HG03342 (cell line): Measurements from ENCODE around the gene CKLF.
"Not testable (repeated sequence)": the region's sequence is repeated elsewhere in the genome, so short reads cannot be mapped to it uniquely, and the experiment has no call there.

Experiments
- ATAC-seq: cut with Tn5 transposase; IDR thresholded peaks from one replicate; pipeline ENCODE4 v1.9.1; 2021; ENCODE audit warnings: mild to moderate bottlenecking, moderate library complexity; ENCODE audit not compliant: unreplicated experiment

CKLF gene

GRCh38 chr16:66592241-66592640 lies 39.9 kb downstream of the CKLF start:
- ATAC-seq = no peak

- no peak for ATAC-seq
Observed at GRCh38 chr16:66592814-66593213, 40.4 kb downstream of the CKLF start.

- no peak for ATAC-seq
Observed at GRCh38 chr16:66594739-66595138, 42.4 kb downstream of the CKLF start.

- not testable (repeated sequence) for ATAC-seq
Observed at GRCh38 chr16:66596559-66596958, 44.2 kb downstream of the CKLF start.

DNA sequence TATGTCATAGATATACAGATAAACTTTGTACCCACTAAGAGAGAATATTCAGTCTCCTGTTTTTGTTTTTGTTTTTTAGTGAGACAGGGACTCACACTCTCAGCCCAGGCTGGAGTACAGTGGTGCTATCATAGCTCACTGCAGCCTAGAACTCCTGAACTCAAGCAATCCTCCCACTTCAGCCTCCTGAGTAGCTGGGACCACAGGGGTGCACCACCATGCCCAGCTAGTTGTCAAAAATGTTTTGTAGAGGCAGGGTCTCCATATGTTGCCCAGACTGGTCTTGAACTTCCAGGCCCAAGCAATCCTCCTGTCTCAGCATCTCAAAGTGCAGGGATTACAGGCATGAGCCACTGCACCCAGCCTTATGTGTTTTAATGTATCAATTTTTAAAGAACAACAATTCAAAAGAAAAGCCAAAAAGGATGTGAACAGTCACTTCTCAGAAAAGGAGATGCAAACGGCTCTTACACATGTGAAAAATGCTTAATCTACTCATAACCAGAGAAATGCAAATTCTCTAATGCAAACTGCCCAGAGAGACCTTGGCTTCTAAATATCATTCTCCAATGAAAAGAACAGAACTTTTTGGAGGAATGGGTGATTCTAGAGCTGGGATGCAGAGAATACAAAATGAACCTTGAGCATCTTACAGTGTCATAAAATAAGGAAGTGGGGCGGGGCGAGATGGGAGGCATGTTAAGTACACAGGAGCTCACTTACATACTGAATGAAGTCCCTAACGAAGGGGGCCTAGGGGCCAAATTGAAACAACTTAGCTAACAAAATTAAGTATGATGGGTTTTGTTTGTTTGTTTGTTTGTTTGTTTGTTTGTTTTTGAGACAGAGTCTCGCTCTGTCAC lies 44.8 kb downstream of the CKLF start:
- no peak for ATAC-seq

DNA sequence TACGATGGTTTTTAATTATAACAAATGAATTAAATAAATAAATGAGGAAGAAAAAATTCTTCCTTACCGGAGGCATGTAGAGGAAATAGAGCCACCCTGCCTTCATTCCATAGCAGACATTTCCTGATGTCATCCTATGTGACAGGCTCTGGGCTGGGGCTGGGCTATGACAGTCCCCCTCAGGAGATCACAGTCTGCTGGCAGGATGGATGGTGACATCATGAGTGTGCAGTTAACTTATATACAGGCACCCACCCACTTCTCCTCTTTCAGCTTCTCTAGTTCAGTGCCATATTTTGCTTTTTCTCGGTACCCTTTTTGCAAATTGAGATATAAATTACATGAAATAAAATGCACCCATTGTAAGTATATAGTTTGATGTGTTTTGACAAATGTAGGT lies 45.7 kb downstream of the CKLF start:
- ATAC-seq = no peak

DNA sequence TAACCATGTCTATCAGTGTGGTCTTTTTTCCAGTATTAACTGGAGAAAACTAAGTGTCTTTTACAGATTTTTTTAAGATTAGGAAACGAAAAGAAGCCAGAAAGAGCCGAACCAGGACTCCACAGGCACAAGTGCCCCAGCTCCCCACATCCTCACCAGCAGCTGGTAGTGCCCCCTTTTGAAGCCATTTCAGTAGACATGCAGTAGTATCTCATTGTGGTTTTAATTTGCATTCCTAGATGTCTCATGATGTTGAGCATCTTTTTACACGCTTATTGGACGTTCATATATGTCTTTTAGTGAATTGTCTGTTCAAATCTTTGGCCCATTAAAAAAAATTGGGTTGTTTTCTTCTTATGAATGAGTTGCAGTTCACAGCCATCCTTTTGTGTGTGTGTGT lies 47.4 kb downstream of the CKLF start:
- no peak for ATAC-seq

- no peak for ATAC-seq
Observed at GRCh38 chr16:66600477-66600876, 48.1 kb downstream of the CKLF start.

GRCh38 chr16:66601471-66601870 lies 49.1 kb downstream of the CKLF start:
- ATAC-seq = no peak

DNA sequence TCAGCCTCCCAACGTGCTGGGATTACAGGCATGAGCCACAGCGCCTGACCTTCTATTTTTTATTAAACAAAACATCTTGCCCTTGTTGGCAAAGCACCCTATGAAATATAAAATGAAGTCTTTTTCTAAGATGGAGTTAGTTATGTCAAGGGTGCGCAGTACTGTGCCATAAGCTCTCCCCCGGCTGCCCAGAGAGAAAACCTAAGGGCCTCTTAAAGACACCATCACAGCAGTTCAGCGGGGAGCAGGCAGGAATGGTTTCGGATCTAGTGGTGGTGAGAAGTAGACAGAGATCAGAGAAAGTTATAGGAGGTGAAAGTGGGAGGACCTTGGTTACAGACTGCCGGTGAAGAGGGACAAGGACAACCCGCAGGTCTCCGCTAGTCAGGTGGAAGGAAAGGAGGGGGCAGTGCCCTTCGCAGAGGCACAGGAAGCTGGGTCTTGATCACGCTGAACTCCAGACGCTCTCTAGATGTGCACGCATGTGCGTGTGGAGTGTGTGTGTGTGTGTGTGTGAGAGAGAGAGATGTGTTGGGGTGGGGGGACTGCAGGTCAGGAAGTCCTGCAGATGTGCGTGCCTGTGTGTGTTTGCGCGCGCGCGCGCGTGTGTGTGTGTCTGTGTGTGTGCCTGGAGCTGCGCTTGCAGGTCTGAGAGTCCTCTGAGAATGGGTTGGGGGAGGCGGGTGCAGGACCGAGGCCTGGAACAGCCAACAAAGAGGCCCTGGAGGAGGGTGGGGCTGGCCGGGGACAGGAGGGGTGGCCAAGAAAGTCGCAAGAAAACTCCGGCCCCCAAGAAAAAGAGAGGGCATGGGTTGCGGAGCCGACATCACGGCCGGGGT lies 51.4 kb downstream of the CKLF start:
- no peak for ATAC-seq

GRCh38 chr16:66604376-66605176 lies 52.2 kb downstream of the CKLF start, which contains the start of gene CMTM3:
Gene CMTM3 (plus strand): TSS chr16:66604704. CDS start chr16:66604806, 102 bp downstream.
- peak; percentile 65 for ATAC-seq

- peak; percentile 20 for ATAC-seq
Observed at GRCh38 chr16:66605177-66605978, 53.0 kb downstream of the CKLF start.

DNA sequence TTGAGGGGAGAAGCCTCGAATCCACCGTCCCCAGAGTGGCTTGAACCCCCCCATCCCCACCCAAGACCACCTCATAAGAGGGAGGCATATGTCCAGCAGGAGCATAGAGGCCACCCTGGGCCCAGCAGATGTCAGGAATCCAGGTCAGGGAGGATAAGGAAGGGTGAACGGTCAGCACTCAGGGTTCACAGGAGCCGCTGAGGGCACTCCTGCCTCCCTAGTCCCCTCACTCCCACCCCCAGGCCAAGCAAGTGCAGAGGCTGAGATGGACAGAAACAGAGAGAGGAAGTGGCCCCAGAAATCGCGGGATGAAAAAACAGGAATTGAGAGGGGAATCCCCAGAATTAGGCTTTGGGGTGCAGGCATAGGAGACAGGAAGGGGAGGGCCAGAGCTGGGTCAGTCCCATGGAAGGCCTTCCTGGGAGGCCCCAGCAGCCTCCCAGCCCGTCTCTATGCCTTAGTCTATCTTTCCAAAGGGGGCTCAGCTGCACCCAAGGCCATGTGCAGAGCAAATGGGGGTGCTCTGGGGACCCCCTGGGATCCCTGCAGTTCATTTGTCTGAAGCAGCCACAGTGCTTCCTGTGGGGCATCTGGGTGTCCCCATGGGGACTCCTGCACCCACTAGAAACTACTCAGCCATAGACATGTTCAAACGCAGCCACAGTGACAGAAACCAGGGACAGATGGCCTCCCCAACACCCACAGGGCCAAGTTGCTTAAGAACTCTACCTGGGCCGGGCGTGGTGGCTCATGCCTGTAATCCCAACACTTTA lies 53.8 kb downstream of the CKLF start:
- peak; percentile 42 for ATAC-seq

- peak; percentile 42 for ATAC-seq
Observed at GRCh38 chr16:66608241-66609138, 56.1 kb downstream of the CKLF start.

- no peak for ATAC-seq
Observed at GRCh38 chr16:66609139-66609510, 56.7 kb downstream of the CKLF start.

DNA sequence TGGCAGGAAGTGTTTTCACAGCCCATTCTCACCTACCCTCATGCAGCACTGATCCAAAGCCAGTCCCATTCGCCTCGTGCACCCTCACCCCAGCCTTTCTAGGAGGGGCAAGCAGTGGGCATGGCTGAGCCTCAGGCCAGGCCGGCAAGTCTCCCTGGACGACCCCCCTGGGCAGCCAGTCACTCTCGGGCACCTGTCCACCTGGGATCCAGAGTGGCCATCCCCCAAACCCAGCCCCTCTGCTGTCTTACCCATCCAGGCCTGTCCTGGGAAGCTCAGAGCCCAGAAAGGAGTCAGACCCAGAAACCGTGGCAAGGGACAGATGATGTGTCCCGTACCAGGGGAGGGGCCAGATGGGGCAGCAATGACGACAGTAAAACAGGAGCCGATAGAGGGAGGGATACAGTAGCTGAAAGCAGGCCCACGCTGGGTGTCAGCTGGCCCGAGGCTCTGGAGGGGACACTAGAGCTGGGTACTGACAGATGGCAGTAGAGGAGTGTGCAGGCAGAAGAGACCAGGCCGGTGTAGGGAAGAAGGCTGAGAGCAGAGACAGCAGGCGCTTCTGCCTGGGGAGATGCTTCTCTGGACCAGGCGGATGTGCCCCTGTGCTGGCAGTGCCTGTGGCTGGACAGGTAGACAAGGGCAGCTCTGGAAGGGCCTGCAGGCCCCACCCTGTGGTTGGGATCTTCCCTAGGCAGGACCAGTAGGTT lies 57.9 kb downstream of the CKLF start:
- ATAC-seq = no peak

DNA sequence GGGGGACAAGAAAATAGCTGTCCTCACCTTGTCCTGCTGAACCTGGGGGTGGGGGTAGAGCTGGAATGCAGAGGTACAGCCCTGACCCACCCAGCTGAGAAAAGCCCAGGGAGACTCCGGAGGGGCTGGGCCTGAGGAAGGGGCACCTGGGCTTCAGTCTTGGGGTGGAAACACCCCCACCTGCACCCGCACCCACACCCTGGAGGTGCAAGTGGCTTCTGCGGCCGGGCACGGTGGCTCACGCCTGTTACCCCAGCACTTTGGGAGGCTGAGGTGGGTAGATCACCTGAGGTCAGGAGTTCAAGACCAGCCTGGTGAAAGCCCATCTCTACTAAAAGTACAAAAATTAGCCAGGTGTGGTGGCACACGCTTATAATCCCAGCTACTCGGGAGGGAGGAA lies 59.5 kb downstream of the CKLF start:
- ATAC-seq = not testable (repeated sequence)

- no peak for ATAC-seq
Observed at GRCh38 chr16:66612422-66612821, 60.0 kb downstream of the CKLF start.
